ENCODE data around the gene PRPH. TPM values are rescaled to one million over a fixed set of nuclear protein-coding genes. Genes with fewer than 3 reads are reported as not detected.

The PRPH gene
- total and polyA plus RNA-seq, 2 of the 13 experiments (the other 11 are each of a cell fraction or from before 2014, with no cell fraction given) = 0.12 TPM; not detected in 1

GRCh38 chr12:49322708-49323523, 28.0 kb downstream of the PRPH start, which contains the start of gene TROAP (continued):
- TF ChIP-seq ZNF770 (CRISPR knock-in tag; IDR thresholded peaks at IDR 0.05) (peak; percentile 88), NFE2 (CRISPR knock-in tag; IDR thresholded peaks at IDR 0.05) (no peak), ZNF530 (CRISPR knock-in tag; IDR thresholded peaks at IDR 0.05; ENCODE audit: low read depth) (no peak), ZNF83 (CRISPR knock-in tag; IDR thresholded peaks at IDR 0.05; ENCODE audit: borderline replicate concordance) (peak; percentile 55; the same call in 1 of the 2 replicates), KIAA2018 (CRISPR knock-in tag; IDR thresholded peaks at IDR 0.05; ENCODE audit: borderline replicate concordance) (no peak), MTA3 (CRISPR knock-in tag; IDR thresholded peaks at IDR 0.05) (no peak), ATF5 (CRISPR knock-in tag; IDR thresholded peaks at IDR 0.05; ENCODE audit: low read depth) (no peak), SMAD3 (CRISPR knock-in tag; IDR thresholded peaks at IDR 0.05) (peak; percentile 38; the same call in 1 of the 2 replicates), ASH2L (IDR thresholded peaks at IDR 0.05; ENCODE audit: insufficient read length, low read depth, low read length) (peak; percentile 63)
- TF ChIP-seq, protein P1, sequence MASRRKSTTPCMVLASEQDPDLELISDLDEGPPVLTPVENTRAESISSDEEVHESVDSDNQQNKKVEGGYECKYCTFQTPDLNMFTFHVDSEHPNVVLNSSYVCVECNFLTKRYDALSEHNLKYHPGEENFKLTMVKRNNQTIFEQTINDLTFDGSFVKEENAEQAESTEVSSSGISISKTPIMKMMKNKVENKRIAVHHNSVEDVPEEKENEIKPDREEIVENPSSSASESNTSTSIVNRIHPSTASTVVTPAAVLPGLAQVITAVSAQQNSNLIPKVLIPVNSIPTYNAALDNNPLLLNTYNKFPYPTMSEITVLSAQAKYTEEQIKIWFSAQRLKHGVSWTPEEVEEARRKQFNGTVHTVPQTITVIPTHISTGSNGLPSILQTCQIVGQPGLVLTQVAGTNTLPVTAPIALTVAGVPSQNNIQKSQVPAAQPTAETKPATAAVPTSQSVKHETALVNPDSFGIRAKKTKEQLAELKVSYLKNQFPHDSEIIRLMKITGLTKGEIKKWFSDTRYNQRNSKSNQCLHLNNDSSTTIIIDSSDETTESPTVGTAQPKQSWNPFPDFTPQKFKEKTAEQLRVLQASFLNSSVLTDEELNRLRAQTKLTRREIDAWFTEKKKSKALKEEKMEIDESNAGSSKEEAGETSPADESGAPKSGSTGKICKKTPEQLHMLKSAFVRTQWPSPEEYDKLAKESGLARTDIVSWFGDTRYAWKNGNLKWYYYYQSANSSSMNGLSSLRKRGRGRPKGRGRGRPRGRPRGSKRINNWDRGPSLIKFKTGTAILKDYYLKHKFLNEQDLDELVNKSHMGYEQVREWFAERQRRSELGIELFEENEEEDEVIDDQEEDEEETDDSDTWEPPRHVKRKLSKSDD (CRISPR knock-in tag; IDR thresholded peaks at IDR 0.05; ENCODE audit: low read depth) = no peak
- TF ChIP-seq, protein P2, sequence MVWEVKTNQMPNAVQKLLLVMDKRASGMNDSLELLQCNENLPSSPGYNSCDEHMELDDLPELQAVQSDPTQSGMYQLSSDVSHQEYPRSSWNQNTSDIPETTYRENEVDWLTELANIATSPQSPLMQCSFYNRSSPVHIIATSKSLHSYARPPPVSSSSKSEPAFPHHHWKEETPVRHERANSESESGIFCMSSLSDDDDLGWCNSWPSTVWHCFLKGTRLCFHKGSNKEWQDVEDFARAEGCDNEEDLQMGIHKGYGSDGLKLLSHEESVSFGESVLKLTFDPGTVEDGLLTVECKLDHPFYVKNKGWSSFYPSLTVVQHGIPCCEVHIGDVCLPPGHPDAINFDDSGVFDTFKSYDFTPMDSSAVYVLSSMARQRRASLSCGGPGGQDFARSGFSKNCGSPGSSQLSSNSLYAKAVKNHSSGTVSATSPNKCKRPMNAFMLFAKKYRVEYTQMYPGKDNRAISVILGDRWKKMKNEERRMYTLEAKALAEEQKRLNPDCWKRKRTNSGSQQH (CRISPR knock-in tag; IDR thresholded peaks at IDR 0.05; ENCODE audit: low read depth) = peak; percentile 98

Data from HepG2 (cell line).